ENCODE data around the gene PYROXD2.

PYROXD2 gene

GRCh38 chr10:98433881-98434732 is 19.1 kb upstream of the PYROXD2 start:
- DNase-seq = no peak

DNA sequence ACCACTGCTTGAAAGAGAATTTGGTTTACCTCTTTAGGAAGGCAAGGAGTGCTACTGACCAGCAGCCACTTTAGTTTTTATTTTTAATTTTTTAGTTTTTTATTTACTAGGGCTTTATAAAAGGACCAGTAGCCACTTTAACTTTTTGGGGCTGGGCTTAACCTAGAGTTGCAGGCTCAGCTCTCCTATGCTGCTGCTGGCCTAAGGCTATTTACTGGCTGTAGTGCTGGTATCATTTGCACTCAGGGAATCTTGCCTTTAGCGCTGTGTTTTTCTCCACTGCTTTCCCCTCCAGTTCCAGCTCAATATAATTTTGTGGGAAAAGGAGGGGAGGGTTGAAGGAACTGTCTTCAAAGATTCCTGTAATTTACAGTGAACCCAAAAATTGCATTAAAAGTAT is 18.4 kb upstream of the PYROXD2 start:
- no peak for DNase-seq

DNA sequence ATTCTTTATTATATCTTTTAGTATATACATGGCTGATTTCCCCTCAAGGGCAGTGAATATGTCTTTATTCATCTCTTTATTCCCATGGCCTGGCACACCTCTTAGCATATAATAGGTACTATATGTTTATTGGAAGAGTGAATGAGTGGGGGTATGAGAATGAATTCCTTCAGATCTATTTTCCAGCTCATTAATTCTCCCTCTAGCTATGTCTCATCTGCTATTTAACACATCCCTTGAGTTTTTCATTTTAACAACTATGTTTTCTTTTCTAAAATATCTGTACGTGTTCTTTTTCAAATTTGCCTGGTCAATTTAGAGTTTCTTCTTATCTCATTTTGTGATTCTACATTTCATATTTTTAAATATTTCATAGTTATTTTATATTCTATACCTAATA is 17.3 kb upstream of the PYROXD2 start:
- no peak for DNase-seq

GRCh38 chr10:98431016-98431415 is 16.0 kb upstream of the PYROXD2 start:
- no peak for DNase-seq

- DNase-seq = no peak
Observed at GRCh38 chr10:98430427-98430826, 15.4 kb upstream of the PYROXD2 start.

GRCh38 chr10:98429320-98430072 is 14.5 kb upstream of the PYROXD2 start:
- no peak for DNase-seq

DNA sequence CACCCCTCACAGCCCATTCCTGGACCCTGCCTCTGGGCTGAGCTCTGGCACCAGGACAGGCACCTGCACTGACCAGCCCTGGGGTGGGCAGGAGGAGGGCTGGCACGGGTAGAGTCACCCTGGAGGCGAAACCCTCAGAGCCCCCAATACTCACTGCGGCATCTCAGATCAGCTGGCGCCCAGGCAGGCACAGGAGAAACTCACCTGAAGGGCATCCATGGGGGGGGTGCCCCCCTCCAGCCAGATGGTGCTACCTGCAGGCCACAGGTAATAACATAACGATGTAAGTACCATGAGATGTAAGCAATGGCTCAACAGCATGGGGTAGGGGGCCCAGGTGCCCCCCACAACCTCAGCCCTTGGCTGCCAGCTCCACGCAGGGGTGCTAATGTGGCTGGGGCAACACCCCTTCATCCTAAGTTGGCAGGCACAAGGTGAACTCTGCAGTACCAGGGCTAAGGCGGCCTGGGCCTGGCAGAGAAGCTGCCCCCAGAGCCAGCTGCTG is 12.1 kb upstream of the PYROXD2 start:
- no peak for DNase-seq

GRCh38 chr10:98425511-98426352 is 10.8 kb upstream of the PYROXD2 start:
- DNase-seq = peak; percentile 9

GRCh38 chr10:98424295-98425254 is 9.6 kb upstream of the PYROXD2 start:
- no peak for DNase-seq

DNA sequence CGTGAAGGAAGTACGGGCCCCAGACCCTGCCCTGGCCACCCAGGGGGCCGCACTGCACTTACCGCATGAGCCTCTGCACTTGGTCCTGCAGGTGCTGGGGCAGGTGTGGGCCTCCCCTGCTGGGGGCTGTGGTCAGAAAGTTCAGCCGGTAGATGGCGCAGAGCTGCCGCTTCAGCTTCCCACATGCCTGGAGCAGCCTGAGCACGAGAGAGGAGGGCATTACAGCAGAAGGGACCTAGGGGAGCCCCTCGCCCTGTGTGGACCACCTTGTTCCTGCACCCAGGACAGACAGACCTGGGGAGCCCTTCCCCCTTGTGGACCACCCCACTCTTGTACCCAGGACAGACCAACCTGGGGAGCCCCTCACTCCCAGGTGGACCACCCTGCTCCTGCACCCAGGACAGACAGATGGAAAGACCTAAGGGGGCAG is 8.7 kb upstream of the PYROXD2 start:
- no peak for DNase-seq

- DNase-seq = no peak
Observed at GRCh38 chr10:98422182-98422581, 7.2 kb upstream of the PYROXD2 start.

DNA sequence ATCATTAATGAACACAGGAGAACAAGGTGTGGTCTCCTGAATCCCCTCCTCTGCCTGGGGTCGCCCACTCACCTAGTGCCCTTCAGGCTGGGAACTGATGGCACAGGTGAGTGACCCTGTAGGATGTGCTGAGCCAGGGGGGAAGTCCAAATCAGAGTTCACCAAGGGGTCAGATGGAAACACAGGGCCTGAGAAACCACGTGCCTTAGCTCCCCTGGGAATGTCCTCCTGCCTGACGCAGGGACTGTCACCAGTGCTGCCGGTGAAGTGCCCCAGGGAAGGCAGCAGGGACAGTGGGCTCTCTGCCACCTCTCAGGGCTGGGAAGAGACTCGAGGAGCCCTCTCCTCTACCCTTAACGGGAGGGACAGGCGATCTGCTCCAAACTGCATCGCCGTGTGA is 5.8 kb upstream of the PYROXD2 start:
- no peak for DNase-seq

GRCh38 chr10:98419469-98420261 is 4.7 kb upstream of the PYROXD2 start:
- DNase-seq = no peak

DNA sequence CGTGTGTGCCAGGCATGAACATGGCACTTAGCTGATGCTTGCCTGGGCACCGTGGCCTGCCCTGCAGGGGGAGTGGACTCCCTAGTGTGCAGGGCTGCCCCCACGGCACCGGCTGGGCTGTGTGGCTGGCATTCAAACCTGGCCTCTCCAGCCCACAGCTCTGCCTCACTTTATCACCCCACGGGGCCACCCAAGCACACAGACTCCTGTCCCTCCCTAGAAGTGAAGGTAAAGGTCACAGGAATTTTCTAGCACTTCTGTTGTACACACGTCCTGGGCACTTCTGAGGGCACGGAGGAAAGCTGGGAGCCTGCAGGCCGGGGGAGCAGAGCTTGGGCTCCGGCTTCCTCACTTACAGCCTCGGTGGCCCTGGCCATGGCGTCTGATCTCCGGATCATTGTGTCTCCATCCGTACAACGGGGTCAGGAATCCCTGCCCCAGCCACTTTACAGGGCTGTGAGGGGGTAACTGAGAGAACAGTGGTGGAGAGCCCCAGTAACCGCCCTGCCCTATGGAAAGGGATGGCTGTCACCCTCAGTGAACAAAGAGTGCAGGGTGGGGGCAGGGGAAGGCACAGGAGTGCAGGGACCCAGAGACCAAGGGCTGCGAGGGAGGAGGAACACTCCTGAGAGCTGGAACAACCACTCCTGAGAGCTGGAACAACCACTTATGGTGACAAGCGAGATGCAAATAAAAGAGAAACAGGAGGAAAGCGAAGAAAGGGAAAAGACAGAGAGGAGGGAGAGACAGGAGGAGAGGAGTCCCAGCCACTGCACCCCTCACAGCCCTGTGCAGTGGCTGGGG is 3.9 kb upstream of the PYROXD2 start:
- no peak for DNase-seq

- no peak for DNase-seq
Observed at GRCh38 chr10:98417973-98418664, 3.1 kb upstream of the PYROXD2 start.

DNA sequence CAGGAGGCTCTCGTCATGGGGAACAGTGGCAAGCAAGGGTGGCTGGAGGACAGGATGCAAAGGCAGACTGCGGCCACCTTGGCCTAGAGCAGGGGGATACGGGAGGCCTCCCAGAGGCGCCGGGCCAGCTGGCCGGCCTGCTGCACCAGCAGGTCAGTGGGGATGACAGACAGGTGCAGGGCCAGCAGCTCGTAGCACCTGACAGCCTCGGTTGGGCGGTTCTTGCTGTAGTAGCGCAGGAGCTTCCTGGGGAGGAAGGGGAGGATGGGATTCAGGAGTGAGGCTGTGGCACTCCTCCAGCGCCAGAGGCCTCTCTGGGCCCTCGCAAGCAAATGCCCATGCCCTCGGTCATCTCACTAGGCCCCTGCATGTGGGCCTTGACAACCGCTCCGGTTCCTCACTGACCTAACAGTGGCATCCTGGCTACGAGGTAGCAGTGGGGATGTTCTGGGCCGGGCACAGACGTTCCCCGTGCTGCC is 2.5 kb upstream of the PYROXD2 start:
- DNase-seq = no peak

DNA sequence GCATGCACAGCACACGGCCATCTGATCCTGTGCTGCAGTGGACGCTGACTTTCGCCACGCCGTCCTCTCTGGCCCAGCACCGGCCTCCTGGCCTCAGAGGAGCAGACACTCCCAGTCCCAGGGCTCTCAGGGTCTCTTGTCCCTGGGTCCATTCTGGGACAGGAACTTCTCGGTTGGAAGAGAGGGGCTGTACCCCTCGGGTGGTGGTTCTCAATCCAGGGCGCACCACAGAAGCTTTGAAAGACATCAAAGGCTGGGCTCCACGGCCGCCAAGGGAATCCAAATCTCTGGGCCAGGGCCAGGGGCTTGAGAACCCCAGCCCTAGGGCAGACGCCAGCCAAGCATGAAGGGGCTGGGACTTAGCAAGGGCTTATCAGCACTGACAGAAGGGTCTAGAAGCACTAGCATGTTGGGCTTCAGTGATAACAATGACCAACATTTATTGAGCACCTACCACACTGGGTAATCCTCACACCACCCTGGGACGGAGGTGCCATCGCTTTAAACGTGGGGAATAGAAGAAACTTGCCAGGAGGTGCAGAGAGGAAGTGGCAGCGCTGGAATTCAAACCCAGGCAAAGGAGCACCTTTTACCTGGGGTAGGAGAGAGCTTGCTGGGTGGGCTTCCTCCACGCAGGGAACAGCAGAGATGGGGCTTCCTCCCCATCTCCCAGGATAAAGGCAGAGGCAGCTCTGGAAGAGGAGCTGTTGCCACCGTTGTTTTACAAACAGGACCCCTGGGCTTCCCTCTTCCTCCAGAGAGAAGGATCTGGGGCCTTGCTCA is 1.8 kb upstream of the PYROXD2 start:
- no peak for DNase-seq

DNA sequence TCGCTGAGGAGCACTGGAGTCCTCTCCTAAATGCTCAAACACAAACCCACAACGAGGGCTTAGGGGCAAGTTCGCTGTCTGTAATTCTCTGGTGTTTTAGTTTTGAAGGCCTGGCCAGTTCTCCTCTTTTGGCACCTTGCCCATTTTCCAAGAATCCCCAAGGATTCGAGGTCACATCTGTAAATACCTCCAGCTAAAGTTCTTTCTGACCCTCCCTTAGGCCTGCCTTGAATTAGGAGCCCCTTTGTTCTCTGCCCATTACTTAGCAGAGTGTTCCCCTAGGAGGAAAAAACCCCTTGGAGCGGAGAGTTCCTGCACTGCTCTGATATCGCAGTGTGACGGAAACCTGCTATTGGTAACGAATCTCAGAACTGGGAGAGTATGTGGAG is 743 bp upstream of the PYROXD2 start:
- DNase-seq = no peak

DNA sequence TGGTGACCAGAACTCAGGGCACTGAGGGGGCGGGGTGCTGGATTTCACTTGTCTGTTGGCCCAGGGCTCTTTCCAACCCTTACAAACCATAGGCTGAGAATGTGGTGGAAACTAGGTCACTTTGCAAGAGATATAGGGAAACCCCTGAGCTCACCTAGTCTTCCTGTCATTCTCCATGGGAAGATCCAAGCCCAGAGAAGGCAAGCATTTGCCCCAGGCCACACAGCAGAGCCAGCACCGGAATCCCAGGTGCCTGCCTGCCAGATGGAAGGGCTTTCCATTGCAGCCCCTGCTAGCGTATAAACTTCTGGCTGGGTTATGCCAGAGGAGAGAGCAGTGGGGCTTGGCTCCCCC is 427 bp downstream of the PYROXD2 start:
- DNase-seq = no peak
